RWPE2 (cell line): ENCODE measurements around the gene KTN1.

Experiments
- ATAC-seq: fragments of 200-7000 bp; cut with Tn5 transposase; 3 replicates; pipeline ENCODE4 v1.9.1; 2021; ENCODE audit warnings: low read depth
- DNase-seq: peaks from one replicate; pipeline ENCODE4 v3.0.0-alpha.2; 2020; ENCODE audit warnings: low spot score
- H3K27ac ChIP-seq: fragments of 450-650 bp; 2 replicates; pipeline ENCODE4 v1.5.1; 2017; ENCODE audit warnings: mild to moderate bottlenecking; ENCODE audit not compliant: poor library complexity, severe bottlenecking
- H3K27me3 ChIP-seq: fragments of 250-450 bp; sonication (Bioruptor Pico); 2 replicates; pipeline ENCODE4 v1.5.1; 2021; ENCODE audit warnings: mild to moderate bottlenecking, moderate library complexity; ENCODE audit not compliant: insufficient read depth, poor library complexity, severe bottlenecking
- H3K36me3 ChIP-seq: fragments of 250-450 bp; sonication (Bioruptor Pico); 2 replicates; pipeline ENCODE4 v1.5.1; 2020; ENCODE audit warnings: low read depth, mild to moderate bottlenecking, moderate library complexity
- H3K4me1 ChIP-seq: fragments of 250-450 bp; sonication (Bioruptor Pico); 2 replicates; pipeline ENCODE4 v1.5.1; 2021; ENCODE audit warnings: mild to moderate bottlenecking, moderate library complexity; ENCODE audit not compliant: insufficient read depth, poor library complexity, severe bottlenecking
- H3K4me3 ChIP-seq: fragments of 250-450 bp; sonication (Bioruptor Pico); 2 replicates; pipeline ENCODE4 v1.5.1; 2021; ENCODE audit warnings: mild to moderate bottlenecking, moderate library complexity; ENCODE audit not compliant: severe bottlenecking
- H3K9me3 ChIP-seq: fragments of 250-450 bp; sonication (Bioruptor Pico); 2 replicates; pipeline ENCODE4 v1.5.1; 2021; ENCODE audit warnings: mild to moderate bottlenecking, moderate library complexity; ENCODE audit not compliant: severe bottlenecking
- TF ChIP-seq, protein P1 (sequence below): fragments of 450-650 bp; IDR thresholded peaks from one replicate; pipeline ENCODE4 v1.5.1; 2017; ENCODE audit warnings: mild to moderate bottlenecking, moderate library complexity; ENCODE audit not compliant: poor library complexity, severe bottlenecking

KTN1 gene

GRCh38 chr14:55592436-55592835 lies 12.4 kb downstream of the KTN1 start:
- Histone ChIP-seq H3K4me3 (no peak overlapping the region), H3K4me1 (peaks cover 25% of the 10 kb centered on the region), H3K27me3 (no peaks in the 10 kb centered on the region), H3K9me3 (no peaks in the 10 kb centered on the region), H3K27ac (no peak overlapping the region), H3K36me3 (peaks cover 8% of the 10 kb centered on the region; the same call in 1 of the 2 replicates)
- TF ChIP-seq, protein P1, sequence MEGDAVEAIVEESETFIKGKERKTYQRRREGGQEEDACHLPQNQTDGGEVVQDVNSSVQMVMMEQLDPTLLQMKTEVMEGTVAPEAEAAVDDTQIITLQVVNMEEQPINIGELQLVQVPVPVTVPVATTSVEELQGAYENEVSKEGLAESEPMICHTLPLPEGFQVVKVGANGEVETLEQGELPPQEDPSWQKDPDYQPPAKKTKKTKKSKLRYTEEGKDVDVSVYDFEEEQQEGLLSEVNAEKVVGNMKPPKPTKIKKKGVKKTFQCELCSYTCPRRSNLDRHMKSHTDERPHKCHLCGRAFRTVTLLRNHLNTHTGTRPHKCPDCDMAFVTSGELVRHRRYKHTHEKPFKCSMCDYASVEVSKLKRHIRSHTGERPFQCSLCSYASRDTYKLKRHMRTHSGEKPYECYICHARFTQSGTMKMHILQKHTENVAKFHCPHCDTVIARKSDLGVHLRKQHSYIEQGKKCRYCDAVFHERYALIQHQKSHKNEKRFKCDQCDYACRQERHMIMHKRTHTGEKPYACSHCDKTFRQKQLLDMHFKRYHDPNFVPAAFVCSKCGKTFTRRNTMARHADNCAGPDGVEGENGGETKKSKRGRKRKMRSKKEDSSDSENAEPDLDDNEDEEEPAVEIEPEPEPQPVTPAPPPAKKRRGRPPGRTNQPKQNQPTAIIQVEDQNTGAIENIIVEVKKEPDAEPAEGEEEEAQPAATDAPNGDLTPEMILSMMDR: no peak
- DNase-seq (no peak), ATAC-seq (no peak)

GRCh38 chr14:55593698-55594097 lies 13.7 kb downstream of the KTN1 start:
- Histone ChIP-seq H3K27me3 (no peaks in the 10 kb centered on the region), H3K9me3 (no peaks in the 10 kb centered on the region), H3K4me3 (no peak overlapping the region), H3K36me3 (peaks cover 8% of the 10 kb centered on the region; the same call in 1 of the 2 replicates), H3K4me1 (peaks cover 15% of the 10 kb centered on the region), H3K27ac (no peak overlapping the region)
- TF ChIP-seq, protein P1: no peak
- no peak for ATAC-seq
- DNase-seq: no peak

DNA sequence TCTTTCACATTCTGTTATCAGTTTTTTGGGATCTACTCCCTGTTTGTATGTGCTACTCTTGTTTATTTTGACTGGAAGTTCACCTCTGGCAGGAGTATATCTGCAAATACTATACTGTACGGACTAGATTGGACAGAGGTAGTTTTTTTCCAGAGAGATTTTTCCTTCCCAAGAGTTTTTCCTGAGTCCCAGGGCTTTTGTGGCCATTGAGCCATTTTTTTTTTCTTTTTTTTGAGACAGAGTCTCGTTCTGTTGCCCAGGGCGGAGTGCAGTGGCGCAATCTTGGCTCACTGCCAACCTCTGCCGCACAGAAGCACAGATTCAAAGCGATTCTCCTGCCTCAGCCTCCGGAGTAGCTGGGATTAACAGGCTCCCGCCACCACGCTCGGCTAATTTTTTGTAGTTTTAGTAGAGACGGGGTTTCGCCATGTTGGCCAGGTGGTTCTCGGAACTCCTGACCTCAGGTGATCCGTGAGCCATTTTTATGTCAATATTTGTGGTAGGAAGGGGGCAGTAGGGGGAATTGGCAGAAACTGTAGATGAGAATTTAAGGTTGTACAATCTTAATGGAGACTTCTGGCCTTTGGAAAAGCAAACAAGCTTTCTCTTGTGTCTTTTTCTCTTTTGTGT lies 19.4 kb downstream of the KTN1 start:
- Histone ChIP-seq H3K27me3 (no peaks in the 10 kb centered on the region), H3K27ac (peak overlapping the region; percentile 89), H3K4me1 (peaks cover 36% of the 10 kb centered on the region), H3K9me3 (no peaks in the 10 kb centered on the region), H3K4me3 (peak overlapping the region; percentile 4), H3K36me3 (peaks cover 17% of the 10 kb centered on the region)
- DNase-seq (peak; percentile 87), ATAC-seq (peak; percentile 78)
- TF ChIP-seq, protein P1: no peak

GRCh38 chr14:55600784-55601561 lies 21.0 kb downstream of the KTN1 start:
- DNase-seq: no peak
- peak overlapping the region; percentile 89 for H3K27ac ChIP-seq

More at GRCh38 chr14:55600784-55601561, 21.0 kb downstream of the KTN1 start:
- peak; percentile 70 for ATAC-seq
- Histone ChIP-seq H3K4me1 (peaks cover 52% of the 10 kb centered on the region), H3K36me3 (peaks cover 24% of the 10 kb centered on the region), H3K4me3 (no peak overlapping the region), H3K9me3 (no peaks in the 10 kb centered on the region), H3K27me3 (no peaks in the 10 kb centered on the region)
- TF ChIP-seq, protein P1: no peak
